OCI-M1 (cell line): ENCODE data around the gene FBH1.
"Not testable (repeated sequence)": the region's sequence is repeated elsewhere in the genome, so short reads cannot be mapped to it uniquely, and the experiment has no call there.

Experiments
- DNase-seq: peaks from one replicate; lab custom pipeline; 2025; lab: John Stamatoyannopoulos, UW

FBH1 gene

DNA sequence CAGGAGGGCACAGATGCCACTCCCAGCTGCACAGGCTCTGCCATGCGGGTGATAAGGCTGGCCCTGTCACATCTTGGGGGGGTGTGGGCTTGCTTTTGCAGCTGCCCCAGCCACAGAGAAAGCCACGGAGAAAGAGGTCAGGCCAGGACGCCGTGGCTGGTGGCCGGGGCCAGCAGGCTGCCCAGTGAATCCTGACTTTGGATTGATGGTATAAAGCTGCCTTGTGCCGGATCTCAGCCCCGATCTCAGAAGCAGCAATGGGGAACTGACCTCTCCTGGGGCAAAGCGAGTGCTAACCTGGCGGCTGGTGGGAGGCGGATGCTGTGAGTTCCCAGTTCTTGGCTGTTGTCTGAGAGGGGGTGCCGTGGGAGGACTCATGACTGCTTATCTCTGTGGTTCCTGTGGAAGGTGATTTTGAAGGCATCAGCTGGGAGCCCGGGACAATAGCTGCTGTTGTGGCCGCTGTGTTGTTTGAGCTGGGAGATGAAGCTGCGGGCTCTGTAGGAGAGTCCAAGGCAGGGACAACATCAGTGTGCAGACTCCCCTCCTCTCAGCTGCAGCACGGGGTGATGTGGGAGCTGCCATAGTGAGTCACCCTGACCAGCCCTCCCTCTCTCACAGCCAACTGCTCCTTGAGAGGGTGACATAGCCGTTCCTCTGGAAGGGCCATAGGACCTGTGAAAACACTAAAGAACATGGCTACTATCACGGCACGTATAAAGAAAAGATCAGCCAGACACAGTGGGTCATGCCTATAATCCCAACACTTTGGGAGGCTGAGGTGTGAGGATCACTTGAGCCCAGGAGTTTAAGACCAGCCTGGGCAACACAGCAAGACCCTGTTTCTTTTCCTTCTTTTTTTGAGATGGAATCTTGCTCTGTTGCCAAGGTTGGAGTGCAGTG is 70.3 kb downstream of the FBH1 start:
- DNase-seq, result no peak

DNA sequence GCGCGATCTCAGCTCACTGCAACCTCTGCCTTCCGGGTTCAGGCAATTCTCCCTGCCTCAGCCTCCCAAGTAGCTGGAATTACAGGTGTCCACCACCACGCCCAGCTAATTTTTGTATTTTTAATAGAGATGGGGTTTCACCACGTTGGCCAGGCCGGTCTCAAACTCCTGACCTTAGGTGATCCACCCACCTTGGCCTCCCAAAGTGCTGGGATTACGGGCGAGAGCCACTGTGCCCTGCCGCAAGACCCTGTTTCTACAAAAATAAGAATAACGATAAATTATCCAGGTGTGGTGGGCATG is 70.9 kb downstream of the FBH1 start:
- DNase-seq, result not testable (repeated sequence)

DNA sequence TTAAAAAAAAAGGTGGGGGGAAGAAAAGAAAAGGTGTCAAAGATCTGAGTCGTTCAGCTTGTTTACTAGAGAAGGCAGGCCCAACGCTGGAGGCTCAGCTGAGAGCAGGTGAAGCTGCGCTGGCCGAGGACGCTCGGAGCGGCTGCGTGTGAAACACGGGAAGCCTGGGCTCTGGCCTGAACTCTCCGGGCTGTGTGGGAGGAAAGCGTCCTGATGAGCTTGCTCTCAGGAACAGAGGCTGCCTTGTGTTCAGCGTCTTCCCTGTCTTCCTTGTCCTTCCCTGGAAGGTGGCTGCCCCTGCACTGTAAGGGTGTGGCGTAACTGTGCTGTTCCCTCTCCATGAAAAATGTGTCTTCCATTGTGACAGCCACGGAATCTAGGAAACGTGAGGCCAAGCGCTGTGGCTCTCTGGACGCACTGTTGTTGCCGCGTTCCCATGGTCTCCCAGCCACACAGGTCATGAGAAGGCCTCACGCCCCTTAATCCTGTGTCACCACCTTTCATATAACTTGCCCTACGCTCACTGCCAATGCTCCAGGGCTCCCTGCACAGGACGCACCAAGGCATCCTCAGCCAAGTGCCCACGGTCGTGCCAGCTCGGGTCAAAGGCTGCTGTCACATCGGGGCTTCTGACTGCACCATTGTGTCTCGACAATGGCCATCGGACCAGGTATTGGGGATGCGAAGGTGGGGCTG is 71.5 kb downstream of the FBH1 start:
- no peak for DNase-seq

DNA sequence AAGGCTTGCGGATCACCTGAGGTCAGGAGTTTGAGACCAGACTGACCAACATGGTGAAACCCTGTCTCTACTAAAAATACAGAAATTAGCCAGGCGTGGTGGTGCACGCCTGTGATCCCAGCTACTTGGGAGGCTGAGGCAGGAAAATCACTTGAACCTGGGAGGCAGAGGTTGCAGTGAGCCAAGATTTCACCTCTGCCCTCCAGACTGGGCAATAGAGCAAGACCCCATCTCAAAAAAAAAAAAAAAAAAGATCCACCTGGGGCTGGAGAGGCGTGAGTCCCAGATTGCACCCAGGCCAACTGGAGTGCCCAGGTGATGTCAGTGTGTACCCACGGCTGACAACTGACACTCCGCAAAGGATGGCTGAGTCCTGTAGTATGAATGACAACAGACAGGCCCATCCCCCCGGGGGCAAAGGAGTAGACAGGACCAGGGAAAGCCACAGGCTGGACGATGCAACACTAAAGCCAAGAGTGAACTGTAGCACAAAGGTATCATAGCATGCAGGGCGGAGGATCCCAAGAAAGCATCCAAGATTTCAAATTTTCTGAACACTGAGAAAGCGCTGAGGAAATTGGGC is 72.4 kb downstream of the FBH1 start:
- DNase-seq, result not testable (repeated sequence)

DNA sequence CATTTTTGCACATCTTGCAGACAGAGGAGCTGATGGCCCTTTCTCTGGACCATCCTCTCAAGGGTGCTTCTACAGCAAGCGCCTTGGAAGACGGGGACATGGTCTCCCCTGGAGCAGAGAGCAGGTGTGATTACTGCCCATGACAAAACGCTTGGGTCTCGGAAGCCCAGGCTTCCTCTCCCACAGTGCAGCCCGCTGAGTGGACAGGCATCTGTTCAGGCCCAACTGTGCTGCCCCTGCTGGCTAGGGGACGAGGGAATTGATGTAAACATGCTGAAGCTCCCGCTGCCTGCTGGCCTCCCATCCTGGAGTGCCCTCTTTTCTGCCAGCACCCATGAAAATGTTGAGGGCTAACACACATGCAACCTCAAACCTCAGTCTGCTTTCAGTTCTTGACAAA is 73.0 kb downstream of the FBH1 start:
- DNase-seq, result no peak

DNA sequence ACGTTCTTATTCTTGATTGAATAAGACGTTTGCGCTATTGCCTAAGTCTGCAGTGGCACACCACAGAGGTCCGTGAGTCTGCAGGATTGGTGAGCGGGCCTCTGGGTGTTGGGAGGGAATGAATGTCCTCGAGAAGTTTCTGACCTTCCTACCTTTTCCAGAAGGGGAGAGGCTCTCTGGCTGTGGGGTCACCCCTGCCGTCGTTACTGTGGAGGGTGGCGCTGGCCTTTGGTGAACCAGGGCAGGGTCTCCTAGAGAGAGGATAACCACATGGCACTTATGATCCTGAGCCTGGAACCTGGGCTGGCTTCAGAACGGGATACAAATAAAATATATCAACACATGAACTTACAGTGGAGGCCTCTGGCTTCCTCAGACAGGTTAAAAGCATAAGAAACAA is 73.5 kb downstream of the FBH1 start:
- no peak for DNase-seq

DNA sequence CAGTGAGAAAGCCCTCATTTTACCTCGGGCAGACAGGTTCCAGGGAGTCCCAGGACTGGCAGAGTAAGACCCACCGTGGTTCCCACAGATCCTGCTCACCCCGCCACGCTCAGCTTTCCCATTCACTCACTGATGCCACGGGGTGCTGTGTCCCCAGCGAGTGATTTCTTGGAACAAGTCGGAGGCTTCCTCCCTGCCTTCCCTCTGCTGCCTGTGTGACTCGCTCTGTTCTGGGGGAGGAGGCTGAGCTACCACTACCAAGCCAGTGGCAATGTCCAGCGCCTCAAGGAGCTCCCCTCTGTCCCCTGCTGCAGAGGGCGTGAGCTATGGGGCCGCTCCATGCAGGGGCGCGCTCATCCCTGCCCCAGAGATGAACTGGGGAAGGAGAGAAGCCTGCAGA is 74.7 kb downstream of the FBH1 start:
- no peak for DNase-seq

DNA sequence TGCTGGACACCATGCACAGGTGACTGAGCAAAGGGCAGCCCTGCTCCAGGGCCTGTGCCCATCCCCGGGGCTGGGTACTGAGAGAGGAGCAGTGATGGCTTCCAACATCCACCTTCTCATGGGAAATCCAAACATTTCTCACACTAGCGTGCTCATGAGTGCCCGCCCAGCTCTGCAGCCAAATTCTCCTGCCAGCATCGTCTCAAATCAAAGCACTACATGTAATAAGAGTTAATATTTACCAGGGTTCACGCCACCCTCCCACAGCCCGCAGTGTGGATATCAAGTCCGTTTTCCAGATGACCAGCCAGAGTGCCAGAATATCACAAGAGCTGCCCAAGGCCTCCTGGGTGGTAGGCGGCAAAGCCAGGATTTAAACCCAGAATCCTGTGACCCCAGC is 75.2 kb downstream of the FBH1 start:
- no peak for DNase-seq

DNA sequence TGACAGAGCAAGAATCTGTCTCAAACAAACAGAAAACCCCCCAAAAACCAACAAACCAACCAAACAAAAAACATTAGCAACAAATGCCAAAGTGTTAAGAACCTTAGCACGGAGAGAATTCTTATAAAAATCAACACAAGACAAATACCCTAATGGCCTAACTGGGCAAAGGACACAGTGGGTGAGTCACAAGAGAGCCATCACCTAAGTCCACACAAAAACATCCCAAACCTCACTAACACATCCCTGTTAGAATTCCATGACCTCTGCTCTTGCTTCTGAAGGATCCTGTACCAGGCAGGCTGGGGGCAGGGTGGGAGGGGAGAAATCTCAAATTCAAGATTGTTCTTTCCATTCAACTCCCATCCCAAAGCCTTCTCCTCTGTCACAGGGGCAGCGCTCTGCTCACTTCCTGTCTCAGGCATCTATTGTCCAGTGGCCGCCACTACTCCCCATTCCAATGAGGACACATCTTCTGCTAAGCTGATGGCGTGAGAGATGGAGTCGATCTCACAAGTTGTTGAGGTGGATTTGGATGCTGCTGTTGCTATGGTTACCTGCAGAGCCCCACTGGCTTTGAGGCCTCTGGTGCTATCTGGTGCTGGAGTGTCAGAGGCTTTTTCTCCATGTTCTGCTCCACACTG is 78.1 kb downstream of the FBH1 start:
- DNase-seq, result no peak

DNA sequence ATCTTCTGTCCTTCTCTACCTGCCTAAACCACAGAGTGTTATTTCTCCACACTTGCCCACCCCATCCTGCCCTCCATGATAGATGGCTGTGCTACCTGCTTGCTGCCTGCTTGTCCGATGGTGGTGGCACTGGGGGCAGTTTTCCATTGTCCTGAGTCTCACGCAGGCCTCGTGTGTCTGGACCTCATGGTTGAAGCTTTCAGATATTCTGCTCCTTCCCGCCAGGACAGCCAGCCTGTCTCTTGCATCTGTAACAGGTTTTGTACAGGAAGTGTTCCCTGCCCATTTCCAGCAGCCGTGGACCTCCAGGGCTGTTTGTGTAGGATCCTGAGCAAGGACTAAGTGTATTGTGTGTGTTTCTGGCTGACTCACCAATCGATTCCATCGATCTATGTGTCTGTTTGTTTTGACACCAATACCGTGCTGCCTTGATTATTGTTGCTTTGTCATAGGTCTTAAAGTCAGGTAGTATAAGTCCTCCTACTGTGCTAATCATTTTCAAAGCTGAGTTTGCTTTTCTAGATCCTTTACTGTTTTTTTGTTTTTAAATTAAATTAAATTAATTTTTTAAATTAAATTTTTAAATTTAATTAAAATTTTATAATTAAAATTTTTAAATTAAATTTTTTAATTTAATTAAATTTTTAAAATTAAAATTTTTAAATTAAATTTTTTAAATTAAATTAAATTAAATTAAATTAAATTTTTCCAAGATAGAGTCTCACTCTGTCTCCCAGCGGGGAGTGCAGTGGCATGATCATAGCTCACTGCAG is 78.8 kb downstream of the FBH1 start:
- DNase-seq, result no peak

DNA sequence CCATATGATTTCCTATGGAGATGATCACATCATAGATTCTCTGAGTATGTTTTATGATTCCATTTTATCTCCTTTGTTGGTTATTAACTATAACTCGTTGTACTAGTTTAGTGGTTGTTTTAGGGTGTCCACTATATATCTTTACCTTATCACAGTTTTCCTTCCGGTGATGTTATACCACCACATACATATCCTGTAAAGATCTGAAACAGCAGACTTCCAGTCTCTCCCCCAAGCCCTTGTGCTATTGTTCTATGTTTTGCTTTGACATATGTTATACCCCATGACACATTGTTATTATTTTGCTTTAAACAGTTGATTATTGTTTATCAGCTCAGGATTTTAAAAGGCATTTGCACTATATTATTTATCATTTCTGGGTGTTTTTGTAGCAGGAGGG is 80.0 kb downstream of the FBH1 start:
- no peak for DNase-seq

DNA sequence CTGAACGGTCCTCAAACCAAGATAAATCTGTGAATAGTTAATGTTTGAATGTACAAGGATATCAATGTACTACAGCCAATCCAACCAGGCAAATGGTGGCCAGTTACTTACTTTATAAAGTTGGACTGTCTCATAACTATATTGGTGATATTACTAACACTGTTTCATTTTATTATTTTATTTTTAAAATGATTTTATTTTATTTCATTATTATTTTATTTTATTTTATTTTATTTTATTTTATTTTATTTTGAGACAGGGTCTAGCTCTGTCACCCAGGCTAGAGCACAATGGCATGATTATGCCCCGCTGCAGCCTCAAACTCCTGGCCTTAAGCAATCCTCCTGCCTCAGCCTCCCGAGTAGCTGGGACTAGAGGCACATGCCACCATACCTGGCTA is 80.5 kb downstream of the FBH1 start:
- DNase-seq, result no peak

DNA sequence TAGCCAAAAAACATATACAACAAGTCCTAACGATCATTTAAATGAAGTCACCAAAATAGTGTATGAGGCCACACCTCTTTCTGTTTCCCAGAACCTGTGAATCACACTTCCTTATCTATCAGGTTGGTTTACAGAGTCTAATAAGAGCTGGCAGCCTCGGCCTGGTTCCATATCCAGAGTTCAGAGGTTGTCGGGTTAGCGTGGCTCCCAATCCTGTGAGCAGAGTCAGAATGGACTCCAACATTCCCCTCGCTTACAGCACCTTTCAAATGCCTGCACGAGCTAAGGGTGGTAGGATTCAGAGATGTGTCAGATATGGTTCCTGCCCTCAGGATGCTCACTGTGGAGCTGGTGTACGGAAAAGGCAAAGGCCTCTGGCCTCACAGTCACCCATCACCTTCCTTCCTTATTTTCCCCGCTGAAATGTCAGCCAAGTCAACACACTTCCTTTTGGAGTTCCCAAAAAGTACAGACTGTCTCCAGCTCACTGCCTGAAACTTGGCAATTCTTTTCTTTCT is 81.3 kb downstream of the FBH1 start:
- DNase-seq, result peak; percentile 89

DNA sequence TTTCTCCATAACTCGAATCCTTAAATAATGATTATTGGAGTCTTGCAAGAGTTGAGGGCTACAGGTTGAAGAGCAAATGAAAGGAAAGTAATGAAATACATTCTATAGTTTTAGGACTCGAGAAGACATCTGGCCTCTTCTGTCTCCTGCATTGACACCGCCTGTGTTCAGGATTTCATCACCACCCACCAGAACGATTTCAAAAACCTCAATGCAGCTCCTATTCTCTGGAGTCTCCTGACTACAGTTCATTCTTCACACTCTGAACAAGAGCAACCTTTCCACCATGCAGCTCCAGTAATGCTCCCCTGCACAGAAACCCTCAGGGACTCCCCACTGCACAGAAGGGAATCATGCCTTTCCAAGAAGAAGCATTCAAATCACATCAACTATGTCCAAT is 81.8 kb downstream of the FBH1 start:
- DNase-seq, result peak; percentile 44

DNA sequence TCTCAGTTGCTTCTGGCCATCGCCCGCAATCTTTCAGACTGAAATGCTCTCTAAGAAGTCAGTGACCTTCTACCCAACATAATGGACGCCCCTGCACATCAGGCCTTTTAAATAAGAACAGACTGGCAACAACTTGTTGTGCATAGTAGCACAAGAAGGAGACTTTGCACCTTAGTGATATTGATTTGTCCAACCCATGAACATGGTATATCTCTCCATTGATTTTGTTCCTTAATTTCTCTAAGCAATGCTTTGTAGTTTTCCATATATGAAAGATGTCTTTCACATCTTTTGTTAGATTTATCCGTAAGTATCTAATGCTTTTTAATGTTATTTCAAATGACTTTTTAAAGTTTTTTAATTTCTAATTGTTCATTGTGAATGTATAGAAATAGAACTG is 83.0 kb downstream of the FBH1 start:
- no peak for DNase-seq

DNA sequence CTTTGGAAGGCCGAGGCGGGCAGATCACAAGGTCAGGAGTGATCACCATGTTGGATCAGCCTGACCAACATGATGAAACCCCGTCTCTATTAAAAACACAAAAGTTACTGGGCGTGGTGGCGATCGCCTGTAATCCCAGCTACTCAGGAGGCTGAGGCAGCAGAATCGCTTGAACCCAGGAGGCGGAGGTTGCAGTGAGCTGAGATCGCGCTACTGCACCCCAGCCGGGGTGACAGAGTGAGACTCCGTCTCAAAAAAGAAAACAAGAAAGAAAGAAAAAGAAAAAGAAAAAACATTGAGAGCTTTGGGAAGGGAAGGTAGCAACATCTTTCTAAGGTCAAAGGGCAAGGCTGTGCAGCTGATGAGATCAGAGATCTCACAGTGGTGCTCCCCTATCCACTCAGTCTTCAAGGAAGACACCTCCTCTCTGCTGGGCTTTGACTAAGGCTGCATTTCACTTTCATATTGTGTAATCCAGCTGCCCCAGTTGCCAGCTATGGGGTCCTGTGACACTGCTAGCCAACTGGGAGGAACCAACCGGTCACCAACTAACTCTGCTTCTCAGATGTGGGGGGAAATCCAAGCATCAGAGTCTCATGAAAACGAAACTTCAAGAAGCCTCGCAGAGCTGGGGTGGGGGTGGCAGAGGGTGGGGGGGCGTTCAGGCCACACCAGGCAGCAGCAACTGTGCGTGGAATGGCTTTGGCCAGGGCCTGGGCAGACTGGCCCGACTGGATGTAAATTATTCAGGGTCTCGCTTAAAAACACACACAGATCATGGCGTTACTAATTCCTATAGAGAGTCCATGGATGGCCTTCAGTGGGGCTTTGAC is 85.8 kb downstream of the FBH1 start:
- peak; percentile 93 for DNase-seq

DNA sequence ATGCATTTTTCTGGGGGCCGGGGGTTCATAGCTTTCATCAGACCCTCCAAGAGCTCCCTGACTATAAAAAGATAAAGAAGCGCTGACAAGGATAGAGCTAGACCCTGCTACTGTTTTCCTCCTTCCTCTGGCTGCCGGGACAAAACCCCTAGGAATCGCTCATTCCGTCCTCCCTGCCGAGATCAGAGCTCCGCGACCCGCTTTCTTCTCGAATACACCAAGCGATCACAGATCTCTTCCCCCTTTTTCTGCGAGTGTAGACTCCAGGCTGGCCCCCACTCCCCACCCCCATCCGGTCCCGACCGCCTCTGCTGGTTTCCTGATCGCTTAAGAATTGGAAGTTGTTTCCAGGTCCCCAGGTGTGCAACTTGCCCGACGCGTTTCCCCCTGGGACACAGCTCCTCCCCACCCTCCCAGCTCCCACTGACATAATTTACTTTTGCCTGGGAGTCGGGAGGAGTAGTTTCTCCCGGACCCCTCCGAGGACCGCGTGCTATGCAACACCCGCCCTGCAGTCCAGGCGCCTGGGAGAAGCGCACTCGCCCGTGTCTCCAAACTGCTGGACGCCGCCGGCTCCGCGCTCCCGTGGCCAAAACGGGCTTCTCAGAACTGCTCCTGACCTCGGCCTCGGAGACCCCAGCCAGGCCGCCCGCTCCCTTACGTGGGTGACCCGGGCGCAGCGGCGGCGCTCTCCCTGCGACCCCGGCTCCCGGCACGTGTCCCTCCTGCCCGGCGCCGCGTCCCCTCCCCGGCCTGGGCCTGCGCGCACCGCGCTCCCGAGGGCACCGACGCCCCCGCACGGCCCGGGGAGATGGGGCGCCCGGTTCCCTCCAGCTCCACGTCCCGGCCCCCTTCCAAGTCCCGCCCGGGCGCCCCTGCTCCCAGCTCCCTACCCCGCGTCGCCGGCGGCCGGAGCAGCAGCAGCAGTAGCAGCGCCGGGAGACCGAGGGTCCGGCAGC is 86.7 kb downstream of the FBH1 start:
- DNase-seq, result peak; percentile 65

DNA sequence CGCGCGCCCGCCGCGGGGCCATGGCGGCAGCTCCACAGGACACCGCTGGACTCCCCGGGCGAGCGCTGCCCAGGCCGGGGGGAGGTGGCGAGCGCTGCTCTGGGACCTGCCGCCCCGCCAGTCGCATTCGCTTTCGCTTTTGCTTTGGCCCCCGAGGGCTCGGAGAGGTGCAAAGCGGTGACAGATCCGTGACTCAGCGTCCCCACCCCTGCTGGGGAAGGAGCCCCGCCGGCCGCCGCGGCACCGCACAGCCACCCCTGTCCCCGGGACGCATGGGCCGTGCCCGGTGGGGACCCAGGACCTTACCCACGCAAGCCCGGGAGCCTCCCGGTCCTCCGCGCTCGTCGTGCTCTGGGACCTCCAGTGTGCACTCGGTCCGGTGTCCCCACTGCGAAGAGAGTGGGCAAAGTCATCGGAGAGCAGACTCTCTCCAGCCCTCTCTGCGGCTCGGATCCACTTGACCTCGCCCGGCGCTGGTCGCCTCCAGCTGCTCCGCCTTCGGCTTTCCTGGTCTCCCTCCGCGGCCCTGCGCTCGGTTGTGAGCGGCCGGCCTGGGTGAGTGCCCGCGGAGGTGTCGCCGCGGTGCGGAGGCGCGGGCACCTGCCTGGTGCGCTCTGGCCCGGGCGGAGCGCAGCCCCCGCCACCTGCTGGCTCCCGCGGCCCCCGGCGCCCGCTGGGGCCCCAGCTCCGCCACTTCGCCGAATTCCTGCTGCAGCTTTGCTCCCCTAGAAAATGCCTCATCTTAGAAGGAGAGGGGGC is 87.6 kb downstream of the FBH1 start, which contains the start of gene IL15RA:
Gene IL15RA, minus strand, starts transcription at position 73 of the 759 bp plus-strand sequence. Its CDS starts 51 bp downstream, at position 22.
- peak; percentile 94 for DNase-seq

DNA sequence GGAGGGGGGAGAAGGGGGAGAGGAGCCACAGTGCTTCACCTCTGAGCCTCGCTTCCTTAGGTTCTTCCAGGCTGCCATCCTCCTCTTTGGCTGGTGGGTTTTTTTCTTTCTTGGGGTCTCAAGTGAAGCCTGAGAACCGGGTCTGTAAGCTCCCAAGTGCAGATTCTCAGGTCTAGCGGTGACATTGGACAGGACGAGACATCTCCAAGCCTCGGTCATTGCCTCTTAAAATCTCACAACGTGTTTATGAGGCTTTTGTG is 88.1 kb downstream of the FBH1 start:
- peak; percentile 36 for DNase-seq
